ENCODE measurements around the gene FKBP1A.

Gene FKBP1A

DNA sequence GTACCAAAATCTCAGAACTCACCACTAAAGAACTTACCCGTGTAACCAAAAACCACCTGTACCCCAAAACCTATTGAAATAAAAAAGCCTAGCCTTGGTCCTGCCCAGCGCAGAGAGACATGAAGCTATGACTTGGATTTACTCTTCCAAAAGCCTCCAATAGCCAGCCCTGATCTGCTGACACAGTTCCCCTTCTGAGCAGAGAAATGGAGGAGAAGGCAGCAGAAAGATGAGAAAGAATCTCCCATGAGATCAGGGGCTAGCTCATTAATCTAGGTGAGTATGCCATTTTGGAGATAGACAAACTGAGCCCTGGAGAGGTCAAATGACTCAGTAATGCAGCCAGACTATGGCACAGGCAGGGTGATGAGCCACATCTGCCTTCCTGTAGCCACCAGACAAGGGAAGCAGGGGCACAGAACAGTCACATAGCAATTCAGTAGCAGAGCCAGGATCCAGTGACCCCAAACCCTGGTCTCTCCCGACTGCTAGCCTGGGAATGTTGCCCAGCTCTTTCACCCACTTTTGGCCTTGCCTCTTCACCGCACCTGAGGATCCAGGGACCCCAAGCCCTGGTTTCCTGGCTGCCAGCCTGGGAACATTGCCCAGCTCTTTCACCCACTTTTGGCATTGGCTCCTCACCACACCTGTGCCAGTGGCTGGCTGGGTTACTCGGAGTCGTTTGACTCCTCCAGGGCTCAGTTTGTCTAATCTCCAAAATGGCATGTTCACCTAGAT, 56.7 kb downstream of the FKBP1A start:
- in situ Hi-C loops (cut with MboI; ENCODE audit: low sequenced_read_pairs), result no loop called here

DNA sequence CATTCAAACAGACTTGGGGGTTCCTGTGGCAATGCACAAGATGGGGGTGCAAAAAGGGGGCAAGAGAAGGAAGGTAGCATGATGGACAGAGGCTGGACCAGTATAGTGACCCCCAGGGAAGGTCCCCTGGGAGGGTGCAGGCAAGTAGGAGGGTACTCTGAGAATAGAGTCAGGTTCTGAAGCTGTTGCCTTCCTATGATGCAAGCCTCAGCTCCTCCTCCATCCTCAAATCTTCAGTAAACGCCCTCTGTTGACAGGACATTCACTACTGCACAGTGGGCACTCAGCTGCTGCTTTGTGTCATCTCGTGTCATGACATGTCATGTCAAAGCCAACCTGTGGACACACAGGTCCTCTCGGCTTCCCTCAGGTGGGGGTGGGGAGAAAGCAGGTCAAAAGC, 58.1 kb downstream of the FKBP1A start:
- in situ Hi-C loops (cut with MboI; ENCODE audit: low sequenced_read_pairs), result no loop called here

DNA sequence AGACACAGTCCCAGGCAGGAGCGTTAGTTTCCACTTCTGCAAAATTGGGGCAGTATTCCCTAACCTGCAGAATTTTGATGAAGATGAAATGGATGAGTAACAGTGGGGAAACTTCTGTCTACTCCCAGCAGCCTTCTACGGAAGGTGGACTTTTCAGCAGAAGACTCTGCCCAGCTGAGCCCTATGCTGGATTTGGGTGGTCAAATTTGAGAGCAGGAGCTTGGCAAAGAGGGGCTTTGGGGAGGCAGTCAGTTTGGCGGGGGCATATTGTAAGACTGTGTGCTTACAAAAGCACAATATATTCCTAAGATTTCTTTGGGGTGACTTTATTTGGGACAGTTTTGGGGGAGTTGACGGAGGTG, 58.5 kb downstream of the FKBP1A start:
- in situ Hi-C loops (cut with MboI; ENCODE audit: low sequenced_read_pairs), result no loop called here

DNA sequence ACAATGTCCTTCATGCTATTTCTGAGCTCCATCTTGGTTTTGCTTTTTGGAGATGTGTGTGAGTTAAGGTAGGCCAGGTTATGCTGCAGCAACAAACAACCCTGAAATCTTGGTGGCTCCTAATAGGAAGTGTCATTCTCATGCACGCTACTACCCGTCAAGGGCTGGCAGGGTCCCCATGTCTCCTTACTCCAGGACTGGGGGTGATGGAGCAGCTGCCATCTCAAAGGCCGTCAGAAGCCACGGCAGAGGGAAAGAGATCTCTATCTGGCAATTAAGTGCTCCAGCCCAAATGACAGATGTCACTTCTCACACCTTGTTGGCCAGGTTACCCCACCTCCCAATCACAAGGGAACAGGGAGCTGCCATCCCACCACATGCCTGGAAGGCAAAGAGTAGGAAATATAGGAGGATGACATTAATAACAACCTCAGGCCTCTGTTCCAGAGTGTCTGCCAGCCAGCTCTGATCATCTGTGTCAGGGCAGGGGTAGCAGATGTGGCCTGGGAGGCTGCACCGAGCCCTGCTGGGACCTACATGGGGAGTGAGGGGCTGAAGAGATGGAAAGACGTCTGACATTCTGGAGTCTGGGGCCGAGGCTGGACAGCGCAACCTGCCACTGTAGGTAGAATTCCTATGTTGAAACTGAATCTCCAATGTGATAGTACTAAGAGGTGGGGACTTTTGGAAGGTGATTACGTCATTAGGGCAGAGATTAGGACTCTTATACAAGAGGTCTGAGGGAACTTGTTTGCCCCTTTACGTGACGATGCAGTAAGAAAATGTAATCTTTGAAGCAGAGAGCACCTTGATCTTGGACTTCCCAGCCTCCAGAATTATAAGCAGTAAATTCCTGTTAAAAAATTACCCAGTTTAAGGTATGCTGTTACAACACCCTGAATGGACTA, 59.1 kb downstream of the FKBP1A start:
- in situ Hi-C loops (cut with MboI; ENCODE audit: low sequenced_read_pairs), result no loop called here

DNA sequence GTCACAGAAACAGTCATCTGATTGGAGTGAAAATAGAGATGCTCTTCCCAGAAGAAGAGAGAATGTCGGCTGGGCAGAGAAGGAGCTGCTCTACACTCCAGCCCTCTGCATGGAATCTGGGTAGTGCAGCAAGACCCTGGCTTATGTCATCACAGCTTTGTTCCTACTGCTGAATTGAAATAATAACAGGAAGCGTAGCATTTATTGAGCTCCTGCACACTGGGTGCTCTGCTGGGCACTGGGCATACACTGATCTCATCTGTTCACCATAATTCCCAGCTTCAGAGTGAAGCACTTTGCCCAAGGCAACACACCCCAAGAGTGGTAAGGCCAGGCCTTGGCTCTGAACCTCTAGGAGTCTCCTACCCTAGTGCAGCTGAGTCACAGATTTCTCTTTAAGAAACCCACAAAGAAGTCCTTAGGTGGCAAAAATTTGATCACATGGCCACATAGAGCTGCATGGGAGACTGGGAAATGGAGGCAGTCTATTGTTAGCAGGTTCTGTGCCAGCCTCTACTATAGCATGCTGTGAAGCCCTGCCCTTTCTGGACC, 60.0 kb downstream of the FKBP1A start:
- in situ Hi-C loops (cut with MboI; ENCODE audit: low sequenced_read_pairs), result no loop called here

DNA sequence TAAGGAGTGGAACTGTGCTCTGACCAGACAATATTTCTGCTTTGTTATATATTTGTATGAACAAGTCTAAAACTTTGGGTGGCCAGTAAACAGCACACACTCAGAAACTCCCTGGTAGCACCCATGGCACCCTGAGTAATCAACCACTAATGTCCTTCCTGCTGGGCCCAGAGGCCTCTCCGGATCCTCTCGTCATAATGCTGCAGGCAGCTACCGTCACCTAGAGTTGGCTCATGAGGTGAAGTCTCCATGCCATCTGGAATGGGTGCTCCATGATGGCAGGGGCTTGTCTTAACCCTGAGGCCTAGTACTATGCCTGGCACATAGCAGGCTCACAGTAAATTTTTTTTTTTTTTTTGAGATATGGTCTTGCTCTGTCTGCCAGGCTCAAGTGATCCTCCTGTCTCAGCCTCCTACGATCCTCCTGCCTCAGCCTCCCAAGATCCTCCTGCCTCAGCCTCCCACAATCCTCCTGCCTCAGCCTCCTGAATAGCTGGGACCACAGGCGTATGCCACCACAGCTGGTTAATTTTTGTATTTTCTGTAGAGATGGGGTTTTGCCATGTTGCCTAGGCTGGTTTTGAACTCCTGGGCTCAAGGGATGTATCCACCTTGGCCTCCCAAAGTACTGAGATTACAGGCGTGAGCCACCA, 60.9 kb downstream of the FKBP1A start:
- in situ Hi-C loops (cut with MboI; ENCODE audit: low sequenced_read_pairs), result no loop called here

DNA sequence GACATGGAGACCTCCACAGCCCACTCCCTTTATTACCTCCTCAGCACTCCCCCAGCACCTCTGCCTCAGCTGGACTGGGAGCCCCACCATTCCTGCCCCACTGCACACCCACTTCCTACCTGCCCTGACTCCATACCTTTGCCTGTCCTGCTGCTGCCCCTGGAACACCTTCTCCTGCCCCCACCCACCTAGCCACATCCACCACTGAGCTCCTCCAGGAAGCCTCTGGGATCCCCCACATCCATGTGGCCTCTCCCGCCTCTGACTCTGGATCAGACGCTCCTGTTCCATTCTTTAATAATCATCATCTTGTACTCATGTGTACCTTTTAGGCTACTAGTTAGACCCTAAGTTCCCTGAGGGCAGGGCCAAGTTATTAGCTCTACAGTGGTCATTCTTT, 61.8 kb downstream of the FKBP1A start:
- in situ Hi-C loops (cut with MboI; ENCODE audit: low sequenced_read_pairs), result no loop called here

DNA sequence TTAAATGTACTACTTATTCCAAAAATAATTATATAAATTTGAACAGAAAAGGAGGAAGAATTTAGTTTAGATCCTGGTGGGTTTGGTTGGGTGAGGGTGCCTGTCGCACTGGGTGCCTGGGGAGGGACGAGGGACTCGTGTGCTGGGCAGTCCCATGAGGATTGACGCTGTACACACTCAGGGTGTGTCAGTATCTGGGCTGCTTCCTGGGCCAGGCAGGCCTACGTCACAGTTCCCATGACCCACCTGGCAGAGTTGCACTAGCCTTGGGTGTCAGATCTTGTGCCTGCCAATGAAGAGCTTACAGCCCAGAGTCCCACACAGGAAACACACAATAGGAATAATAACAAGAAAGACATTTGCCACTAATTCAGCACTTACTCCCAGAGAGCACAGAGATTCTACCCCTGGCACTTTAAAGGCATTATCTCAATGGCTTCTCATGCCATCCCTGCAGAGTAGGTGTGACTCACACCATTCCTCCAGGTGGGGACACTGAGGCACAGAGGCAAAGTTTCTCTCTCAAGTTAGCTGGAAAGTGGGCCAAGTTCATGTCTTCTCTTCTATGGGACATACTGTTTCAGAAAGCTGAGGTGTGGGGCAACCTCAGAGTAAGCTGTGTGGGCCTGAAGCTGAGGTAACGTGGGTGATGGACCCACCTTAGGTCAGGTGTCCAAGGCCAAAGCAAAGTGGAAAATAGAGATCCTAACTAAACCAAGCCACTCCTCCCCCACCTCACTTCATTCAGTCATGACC, 62.6 kb downstream of the FKBP1A start:
- in situ Hi-C loops (cut with MboI; ENCODE audit: low sequenced_read_pairs), result no loop called here

DNA sequence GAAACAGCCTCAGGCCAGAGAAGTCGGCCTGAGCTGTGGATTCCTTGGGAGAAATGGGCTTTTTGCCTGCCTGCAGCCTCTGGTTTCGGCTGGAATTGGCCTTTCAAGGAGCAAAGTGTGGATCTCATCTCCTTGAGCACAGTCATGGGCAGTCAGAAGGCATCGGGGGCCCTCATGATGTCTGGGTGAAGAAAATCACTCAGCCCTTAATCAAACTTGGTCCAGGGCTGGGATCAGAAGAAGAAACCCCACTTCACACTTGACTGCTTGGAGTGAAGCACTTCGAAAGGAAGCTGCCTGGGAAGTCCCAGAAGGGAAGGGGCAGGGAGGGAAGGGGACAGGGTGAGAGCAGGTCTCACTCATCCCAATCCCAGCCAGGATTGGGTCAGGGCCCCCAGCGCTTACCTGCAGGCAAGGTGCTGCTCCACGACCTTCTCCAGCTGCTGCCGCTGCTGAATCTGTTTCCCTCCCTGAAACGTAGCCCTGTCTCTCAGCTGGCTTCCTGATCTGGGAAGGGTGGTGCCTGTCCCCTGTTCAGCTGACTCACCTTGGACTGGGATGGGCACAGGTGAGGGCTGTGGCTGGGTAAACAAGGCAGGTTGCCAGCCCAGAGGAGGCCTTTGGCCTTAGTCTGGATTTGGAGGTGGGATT, 64.0 kb downstream of the FKBP1A start, which contains the start of gene SDCBP2:
Gene SDCBP2, minus strand, starts transcription at position 460 of the 651 bp plus-strand sequence. CDS start 8,723 bp downstream, outside the sequence.
- in situ Hi-C loops (cut with MboI; ENCODE audit: low sequenced_read_pairs), result no loop called here

DNA sequence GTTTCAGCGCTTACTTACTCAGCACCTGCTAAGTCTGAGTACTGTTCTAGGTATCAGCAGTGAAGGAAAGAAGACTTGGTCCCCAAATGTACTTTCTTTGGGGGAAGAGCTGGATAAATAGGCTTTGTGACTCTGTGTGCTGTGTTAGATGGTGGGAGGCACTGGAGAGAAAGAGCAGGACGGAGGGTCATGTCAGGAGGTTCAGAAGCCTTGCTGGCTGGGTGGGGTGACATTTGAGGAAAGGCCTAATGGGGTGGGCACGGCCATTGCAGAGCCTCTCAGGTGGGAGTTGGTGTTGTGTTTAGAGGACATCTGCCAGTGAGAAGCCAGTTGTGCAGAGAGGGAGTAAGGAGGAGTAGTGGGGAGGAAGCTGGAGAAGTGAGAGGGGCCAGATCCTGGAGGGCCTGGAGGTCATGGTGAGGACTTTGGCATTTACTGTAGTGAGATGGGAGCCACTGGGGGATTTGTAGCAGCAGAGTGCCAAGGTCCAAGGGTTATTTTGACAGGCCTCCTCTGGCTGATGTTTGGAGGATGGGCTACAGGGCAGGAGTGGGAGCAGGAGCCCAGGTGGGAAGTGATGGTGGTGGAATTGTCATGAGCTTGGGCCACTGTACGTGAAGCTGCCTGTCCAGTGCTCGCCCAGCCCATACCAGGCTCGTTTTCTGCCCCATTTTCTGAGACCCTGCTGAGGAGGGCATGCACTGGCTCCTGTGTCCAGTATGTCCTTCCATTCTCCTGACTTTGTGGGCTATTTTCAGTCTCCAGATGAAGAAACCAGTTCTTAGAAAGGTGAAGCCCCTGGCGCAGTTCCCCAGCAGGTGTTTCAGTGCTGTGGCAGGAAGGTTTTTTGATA, 64.8 kb downstream of the FKBP1A start:
- in situ Hi-C loops (cut with MboI; ENCODE audit: low sequenced_read_pairs), result no loop called here

DNA sequence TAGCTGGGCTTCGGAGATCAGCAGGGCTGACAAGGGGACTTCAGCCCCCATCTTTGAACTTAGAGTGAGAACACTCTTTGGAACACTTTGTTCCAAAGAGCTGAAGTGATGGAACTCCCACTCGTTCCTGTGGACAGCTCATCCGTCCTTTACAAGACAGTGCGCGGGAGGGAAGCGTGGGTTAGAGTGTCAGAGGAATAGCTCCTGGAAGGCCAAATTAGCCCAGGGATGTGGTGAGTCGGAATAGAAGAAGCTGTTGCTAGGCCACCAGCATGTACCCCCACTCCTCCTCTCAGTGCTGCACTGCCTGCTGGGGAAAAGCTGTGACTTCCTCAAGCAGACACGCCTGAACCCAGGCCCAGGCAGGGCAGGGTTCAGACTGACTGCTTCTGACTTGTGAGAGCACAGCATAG, 65.6 kb downstream of the FKBP1A start:
- in situ Hi-C loops (cut with MboI; ENCODE audit: low sequenced_read_pairs), result no loop called here

DNA sequence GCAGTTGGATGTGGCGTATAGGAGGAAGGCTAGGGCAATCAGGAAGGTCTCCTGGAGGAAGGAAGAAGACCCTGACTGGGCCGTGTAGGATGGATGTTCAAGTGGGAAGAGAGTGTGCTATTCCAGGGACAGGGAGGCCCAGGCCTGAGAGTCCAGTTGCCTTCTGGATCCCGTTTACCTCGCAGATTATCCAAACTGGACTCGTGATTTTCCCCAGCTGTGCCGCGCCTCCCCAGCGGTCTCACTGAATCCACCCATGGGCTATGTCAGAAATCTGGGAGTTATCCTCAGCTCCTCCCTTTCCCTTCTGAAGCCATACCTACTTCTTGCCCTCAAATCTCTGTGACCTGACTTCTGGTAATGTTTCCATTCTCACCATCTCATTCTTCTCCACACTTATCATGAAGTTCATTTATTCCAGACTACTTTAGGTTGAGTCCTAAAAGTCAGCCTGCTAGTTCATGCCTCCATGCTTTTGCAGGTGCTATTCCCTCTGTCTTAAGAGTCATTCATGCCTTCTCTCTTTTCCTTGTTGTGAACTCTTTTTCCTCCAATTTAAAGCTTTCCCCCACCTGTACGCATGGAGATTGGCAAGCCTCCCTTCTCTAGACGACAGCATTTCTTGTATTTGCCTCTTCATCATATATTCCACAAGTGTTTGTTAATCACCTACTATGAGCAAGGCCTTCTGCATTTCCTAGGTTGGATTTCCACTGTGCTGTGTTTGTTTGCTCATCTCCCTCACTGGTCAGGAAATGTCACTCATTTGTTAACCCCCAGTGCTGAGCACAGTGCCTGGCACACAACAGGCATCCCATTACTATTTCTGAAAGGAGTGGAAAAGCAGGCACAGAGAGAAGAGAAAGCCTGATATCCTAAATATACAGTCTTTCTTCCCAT, 66.6 kb downstream of the FKBP1A start:
- in situ Hi-C loops (cut with MboI; ENCODE audit: low sequenced_read_pairs), result no loop called here

DNA sequence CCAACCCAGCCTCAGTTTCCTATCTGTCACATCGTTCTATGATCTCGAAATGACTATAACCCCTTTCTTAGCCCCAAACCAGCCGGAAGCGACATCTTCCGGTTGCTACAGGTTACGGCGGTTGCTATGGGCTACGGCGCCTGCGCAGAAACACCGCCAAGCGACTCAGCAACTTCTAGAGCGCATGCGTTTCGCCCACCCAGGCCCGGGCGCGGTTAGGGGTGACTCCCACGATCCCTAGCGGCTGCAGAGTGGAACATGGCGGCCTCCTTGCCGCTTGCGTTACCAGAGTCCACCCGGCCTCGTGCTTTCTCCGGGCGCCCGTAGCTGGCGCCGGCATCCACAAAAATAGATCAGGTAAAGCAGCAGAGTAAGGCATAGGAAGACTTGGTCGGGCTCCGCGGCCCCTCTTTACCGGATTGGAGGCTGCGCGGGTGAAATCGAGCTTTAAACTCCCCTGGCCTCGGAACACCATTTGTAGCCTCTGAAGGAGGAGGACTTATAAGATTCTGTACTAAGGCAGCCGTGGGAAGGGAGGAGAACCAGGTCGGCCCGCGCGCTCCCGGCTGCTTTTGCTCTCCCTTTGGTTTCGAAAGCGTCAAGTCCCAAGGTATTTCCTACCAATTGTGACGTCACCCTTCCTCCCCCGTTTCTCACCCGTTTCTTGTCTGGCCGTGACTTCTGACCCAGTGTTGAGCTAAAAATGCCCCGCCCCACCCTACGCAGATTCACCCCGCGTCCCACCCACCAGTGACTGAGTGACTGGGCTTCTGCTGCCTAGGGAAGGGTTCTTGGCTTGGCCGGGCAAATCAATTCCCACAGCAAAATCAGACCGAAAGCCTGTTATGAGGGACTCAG, 67.5 kb downstream of the FKBP1A start:
- in situ Hi-C loops (cut with MboI; ENCODE audit: low sequenced_read_pairs), result no loop called here

DNA sequence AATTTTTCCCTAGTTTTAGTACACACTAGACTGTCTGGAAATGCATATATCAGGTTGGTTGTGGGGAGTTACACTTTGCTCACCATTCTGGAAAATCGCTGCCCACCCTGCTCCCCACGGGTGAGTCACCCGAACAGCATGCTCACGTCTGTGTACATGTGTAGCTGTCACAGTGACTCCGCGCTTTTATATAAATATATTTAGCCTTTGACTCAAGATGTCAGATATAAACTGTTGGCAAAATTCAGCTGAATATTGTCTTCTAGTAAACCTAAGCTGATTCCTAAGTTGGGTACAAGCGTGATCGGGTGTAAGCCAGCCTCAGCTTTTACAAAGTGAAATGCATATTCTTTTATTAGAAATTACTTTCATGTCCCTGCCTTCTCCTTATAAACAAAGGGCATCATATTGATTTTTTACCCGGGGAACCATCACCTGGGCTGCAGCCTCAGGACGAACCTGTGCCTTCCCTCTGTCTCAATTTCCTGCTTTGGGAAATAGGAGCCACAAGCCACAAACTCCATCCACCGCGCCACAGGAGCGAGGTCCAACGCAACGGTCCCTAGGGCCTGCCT, 68.2 kb downstream of the FKBP1A start:
- in situ Hi-C loops (cut with MboI; ENCODE audit: low sequenced_read_pairs), result no loop called here

DNA sequence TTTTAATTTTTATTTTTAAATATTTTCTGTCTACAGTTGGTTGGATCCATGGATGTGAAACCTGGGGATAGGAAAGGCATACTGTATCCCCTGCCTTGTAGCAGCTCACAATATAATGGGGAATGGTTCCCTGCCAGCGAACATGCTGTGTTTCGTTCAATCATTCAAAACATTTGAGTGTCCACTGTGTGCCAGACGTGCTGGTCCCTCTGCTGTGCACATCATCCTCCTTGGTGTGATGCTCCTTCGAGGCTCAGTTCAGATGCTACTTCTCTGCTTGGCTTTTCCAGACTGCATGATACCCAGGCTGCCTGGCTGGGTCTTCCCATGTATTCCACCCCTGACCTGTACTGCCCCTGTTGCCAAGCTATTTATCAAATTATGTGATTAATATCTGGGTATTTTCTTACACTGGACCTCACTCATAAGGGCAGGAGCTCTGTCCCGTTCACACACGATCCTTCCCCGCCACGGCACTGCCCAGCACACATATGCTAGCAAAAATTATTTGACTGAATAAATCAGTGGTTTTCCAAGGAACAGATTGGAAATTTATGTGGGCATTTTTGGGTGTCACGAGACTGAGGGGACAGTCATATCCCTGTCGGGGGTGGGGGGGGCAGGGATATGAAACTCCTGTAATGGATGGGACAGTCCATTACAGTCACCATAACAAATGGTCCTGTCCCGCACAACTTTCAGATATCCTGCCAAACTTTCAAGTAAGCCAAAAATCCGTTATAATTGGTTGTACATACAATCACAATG, 68.8 kb downstream of the FKBP1A start:
- in situ Hi-C loops (cut with MboI; ENCODE audit: low sequenced_read_pairs), result no loop called here

DNA sequence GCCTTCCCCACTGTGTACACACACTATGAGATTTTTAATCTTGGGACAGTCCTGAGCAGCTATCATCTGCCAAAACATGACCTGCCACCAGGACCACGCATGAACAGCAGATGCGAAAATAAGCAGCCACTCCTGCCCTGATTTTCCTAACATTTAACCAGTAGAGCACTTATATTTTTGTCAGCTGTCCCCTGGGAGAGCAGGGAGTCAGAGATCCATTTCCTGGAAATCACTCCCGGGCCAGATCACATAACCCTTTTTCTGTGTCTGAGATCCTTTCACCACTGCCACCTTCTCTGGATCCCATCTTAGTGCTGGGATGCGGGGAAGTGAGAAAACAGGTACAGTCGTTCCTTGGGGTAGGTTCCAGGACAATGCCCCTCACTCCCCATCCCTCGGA, 69.6 kb downstream of the FKBP1A start:
- in situ Hi-C loops (cut with MboI; ENCODE audit: low sequenced_read_pairs), result no loop called here
